PFSK-1 (cell line): ENCODE results near the gene RUNX2.

Experiments
- FOXP2 ChIP-seq: optimal IDR thresholded peaks from 2 replicates; pipeline ENCODE3; 2011; ENCODE audit warnings: borderline replicate concordance, control low read depth, inconsistent platforms; ENCODE audit not compliant: insufficient read depth; ENCODE audit errors: extremely low read length, extremely low read depth
- TF ChIP-seq, protein P1 (sequence below), 2 experiments: IDR thresholded peaks; 2 replicates each; pipeline versions ENCODE4 v1.6.1 to v1.8.0; 2011 to 2012; ENCODE audit warnings: low read depth in 2 of 2, low read length in 2 of 2, control low read depth in 1 of 2, inconsistent platforms in 1 of 2, mild to moderate bottlenecking in 1 of 2, moderate library complexity in 1 of 2; ENCODE audit not compliant: insufficient read depth in 1 of 2

DNA sequence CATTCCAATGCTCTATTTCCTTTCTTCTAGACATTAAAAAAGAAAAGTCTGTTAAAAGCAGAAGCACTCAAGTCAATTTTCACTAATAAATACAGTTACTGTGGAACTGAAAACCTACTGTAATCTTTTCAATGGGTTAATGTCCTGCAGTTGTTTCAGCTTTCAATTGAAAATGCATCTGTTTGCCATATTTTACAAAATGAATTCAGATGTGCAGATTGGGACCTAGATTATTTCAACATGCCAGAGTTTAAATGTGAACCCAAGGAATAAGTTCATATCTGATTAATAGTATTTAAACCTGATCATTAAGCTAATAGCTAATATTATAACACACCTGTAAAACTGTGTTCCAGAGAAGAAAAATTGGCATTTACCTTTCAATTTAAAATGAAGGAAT, 39.9 kb downstream of the RUNX2 start:
- TF ChIP-seq, protein P1, sequence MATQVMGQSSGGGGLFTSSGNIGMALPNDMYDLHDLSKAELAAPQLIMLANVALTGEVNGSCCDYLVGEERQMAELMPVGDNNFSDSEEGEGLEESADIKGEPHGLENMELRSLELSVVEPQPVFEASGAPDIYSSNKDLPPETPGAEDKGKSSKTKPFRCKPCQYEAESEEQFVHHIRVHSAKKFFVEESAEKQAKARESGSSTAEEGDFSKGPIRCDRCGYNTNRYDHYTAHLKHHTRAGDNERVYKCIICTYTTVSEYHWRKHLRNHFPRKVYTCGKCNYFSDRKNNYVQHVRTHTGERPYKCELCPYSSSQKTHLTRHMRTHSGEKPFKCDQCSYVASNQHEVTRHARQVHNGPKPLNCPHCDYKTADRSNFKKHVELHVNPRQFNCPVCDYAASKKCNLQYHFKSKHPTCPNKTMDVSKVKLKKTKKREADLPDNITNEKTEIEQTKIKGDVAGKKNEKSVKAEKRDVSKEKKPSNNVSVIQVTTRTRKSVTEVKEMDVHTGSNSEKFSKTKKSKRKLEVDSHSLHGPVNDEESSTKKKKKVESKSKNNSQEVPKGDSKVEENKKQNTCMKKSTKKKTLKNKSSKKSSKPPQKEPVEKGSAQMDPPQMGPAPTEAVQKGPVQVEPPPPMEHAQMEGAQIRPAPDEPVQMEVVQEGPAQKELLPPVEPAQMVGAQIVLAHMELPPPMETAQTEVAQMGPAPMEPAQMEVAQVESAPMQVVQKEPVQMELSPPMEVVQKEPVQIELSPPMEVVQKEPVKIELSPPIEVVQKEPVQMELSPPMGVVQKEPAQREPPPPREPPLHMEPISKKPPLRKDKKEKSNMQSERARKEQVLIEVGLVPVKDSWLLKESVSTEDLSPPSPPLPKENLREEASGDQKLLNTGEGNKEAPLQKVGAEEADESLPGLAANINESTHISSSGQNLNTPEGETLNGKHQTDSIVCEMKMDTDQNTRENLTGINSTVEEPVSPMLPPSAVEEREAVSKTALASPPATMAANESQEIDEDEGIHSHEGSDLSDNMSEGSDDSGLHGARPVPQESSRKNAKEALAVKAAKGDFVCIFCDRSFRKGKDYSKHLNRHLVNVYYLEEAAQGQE (IDR thresholded peaks at IDR 0.05; ENCODE audit: insufficient read depth in 1 of 2, low read depth in 2 of 2, low read length in 2 of 2), result no peak
- TF ChIP-seq FOXP2, result no peak
